Psoas muscle (tissue), 8 donors: Measurements from ENCODE around the gene SPOCK3. TPM values are rescaled to one million over a fixed set of nuclear protein-coding genes. Genes with fewer than 3 reads are reported as not detected.

Experiments used
- ATAC-seq, 4 donors: fragments of 200-7000 bp; cut with Tn5 transposase; one replicate each; pipeline ENCODE4 v1.9.1; 2020; ENCODE audit warnings: moderate library complexity in 3 of 4, mild to moderate bottlenecking in 2 of 4
- DNase-seq, 2 donors: peaks; one replicate each; pipeline ENCODE4 v3.0.0-alpha.2; 2020
- H3K27ac ChIP-seq: fragments of 200-600 bp; one replicate; pipeline ENCODE4 v1.8.0; 2022
- H3K27me3 ChIP-seq, 3 donors: fragments of 200-600 bp in 1 of 3; one replicate each; pipeline versions ENCODE4 v1.6.1 to v1.8.0; 2013 to 2022; ENCODE audit warnings: low read length in 2 of 3, mild to moderate bottlenecking in 2 of 3, moderate library complexity in 1 of 3; ENCODE audit not compliant: insufficient read depth in 3 of 3
- H3K36me3 ChIP-seq, 2 donors: fragments of 200-600 bp in 1 of 2; one replicate each; pipeline versions ENCODE4 v1.6.1 to v1.8.0; 2013 to 2022; ENCODE audit warnings: low read depth in 1 of 2, mild to moderate bottlenecking in 1 of 2, moderate library complexity in 1 of 2; ENCODE audit not compliant: insufficient read depth in 1 of 2
- H3K4me1 ChIP-seq: fragments of 200-600 bp; one replicate; pipeline ENCODE4 v1.8.0; 2022
- H3K4me3 ChIP-seq: fragments of 200-600 bp; one replicate; pipeline ENCODE4 v1.8.0; 2022; ENCODE audit warnings: mild to moderate bottlenecking
- H3K9me3 ChIP-seq: fragments of 200-600 bp; one replicate; pipeline ENCODE4 v1.8.0; 2022
- CTCF ChIP-seq: fragments of 200-600 bp; IDR thresholded peaks from one replicate; pipeline ENCODE4 v1.8.0; 2022; ENCODE audit warnings: antibody characterized with exemption
- WGBS, 3 donors: extraction: QIAGEN DNeasy Blood & Tissue Kit; methylation state at CpG; one replicate each; pipeline versions ENCODE4 v1.1.6 to v1.1.7; 2013; 5-methylcytosine and 5-hydroxymethylcytosine counted together
- intact Hi-C, 2 donors: fragments of 100-400 bp; cut with DNase I; formaldehyde crosslinking; loops; one replicate each; pipeline versions ENCODE4 v1.11.0 to v1.14.2; 2022
- polyA plus RNA-seq, 3 donors: library from polyadenylated mRNA; stranded (reverse); fragments of 200-250 nt; gene quantifications; one replicate each; pipeline ENCODE4 v1.2.3, GENCODE V29; 2013
- total RNA-seq, 4 donors: library from RNA; stranded (reverse); fragmentation: NEBNext Ultra II Directional in 2 of 4; extraction: Animal tissue kit (Norgen Biotek cat#: 25700) in 2 of 4; gene quantifications; one replicate each; pipeline versions ENCODE4 v1.2.1 to v1.2.4, GENCODE V29; 2021 to 2023
- donor health status: healthy with polysubstance abuse.
- donor health status: DM: no; HTN: no; CAD: no; lungs with moderate emphysema.
- donor health status: Bipolar disorder and iron deficiency.
- donor health status: healthy.
- donor health status: DM: yes; HTN: yes; CAD: no.
- donor health status: DM: no; HTN: no; CAD: no.
- donor health status: DM: no; HTN: no; CAD: no.
- donor health status: DM: yes; HTN: yes; CAD: no.

Gene SPOCK3
- total and polyA plus RNA-seq, 7 donors: 0.09 to 1.0 (median 0.11) TPM; not detected in 4

DNA sequence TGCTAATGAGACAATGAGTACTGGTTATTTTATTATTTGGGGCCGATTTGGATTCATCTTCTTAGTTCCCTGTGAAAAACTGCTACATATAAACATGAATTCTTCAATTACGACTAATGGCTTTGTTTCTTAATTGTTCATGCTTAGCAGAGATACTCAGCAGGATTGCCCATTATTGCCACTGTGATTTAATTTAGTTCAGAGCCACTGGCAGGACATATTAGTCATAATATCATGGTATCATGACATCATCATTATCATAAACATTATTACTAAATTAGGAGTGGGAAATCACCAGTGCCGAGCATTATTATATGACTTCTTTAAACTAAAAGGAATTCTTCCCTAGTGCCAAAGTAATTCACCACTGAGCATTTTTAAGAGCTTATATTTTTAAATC lies 201.4 kb downstream of the SPOCK3 start:
- DNase-seq (no peak), ATAC-seq (no peak)
- Histone ChIP-seq H3K27me3 (no peaks in the 10 kb centered on the region), H3K9me3 (no peaks in the 10 kb centered on the region), H3K4me3 (no peak overlapping the region), H3K36me3 (no peaks in the 10 kb centered on the region), H3K4me1 (no peaks in the 10 kb centered on the region), H3K27ac (no peak overlapping the region)
- WGBS, 3 donors: 87 to 88% (median 87%) methylated on average over 3 of the region's 3 CpGs
- TF ChIP-seq CTCF: no peak
- intact Hi-C loops: no loop called here

GRCh38 chr4:167031534-167032156 lies 202.6 kb downstream of the SPOCK3 start:
- 49 to 67% (median 62%) methylated on average over 3 of the region's 3 CpGs for WGBS, 3 donors
- H3K36me3 ChIP-seq: no peaks in the 10 kb centered on the region
- intact Hi-C loops: no loop called here
- ATAC-seq: no peak
- H3K4me3 ChIP-seq: no peak overlapping the region
- no peak for TF ChIP-seq CTCF
- H3K4me1 ChIP-seq: no peaks in the 10 kb centered on the region
- H3K9me3 ChIP-seq: no peaks in the 10 kb centered on the region
- H3K27ac ChIP-seq: no peak overlapping the region
- H3K27me3 ChIP-seq: no peaks in the 10 kb centered on the region
- no peak for DNase-seq

- intact Hi-C loops: loop anchor here (5.0 to 10.0 kb wide), 5 partner anchors 266 to 1126 kb away; no protein-coding TSS in a partner anchor
- H3K27me3 ChIP-seq: no peaks in the 10 kb centered on the region
- no peaks in the 10 kb centered on the region for H3K4me1 ChIP-seq
- no peaks in the 10 kb centered on the region for H3K9me3 ChIP-seq
- H3K27ac ChIP-seq: no peak overlapping the region
- no peak for TF ChIP-seq CTCF
- 79 to 81% (median 80%) methylated on average over 3 of the region's 3 CpGs for WGBS, 3 donors
- H3K4me3 ChIP-seq: no peak overlapping the region
- no peaks in the 10 kb centered on the region for H3K36me3 ChIP-seq
- DNase-seq: no peak
- no peak for ATAC-seq
Observed at GRCh38 chr4:167028976-167029375, 205.3 kb downstream of the SPOCK3 start.

DNA sequence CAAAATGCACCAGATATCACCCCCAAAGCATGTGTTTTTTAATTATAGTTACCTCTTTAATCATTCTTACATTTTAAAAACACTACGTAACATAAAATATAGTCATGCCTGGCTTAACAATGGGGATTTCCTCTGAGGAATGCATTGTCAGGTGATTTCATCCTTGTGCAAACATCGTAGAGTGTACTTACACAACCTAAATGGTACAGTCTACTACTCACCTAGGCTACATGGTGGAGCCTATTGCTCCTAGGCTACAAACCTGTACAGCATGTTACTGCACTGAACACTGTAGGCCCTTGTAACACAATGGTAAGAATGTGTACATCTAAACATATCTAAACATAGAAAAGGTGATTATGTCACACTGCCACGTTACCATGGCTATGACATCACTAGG lies 208.6 kb downstream of the SPOCK3 start:
- 72 to 82% (median 81%) methylated on average over 3 of the region's 3 CpGs for WGBS, 3 donors
- no peak for ATAC-seq
- H3K4me3 ChIP-seq: no peak overlapping the region
- intact Hi-C loops: loop anchor here (5.0 to 10.0 kb wide), 5 partner anchors 269 to 1129 kb away; no protein-coding TSS in a partner anchor
- no peak overlapping the region for H3K27ac ChIP-seq
- H3K9me3 ChIP-seq: no peaks in the 10 kb centered on the region
- DNase-seq: no peak
- no peak for TF ChIP-seq CTCF
- H3K36me3 ChIP-seq: no peaks in the 10 kb centered on the region
- H3K4me1 ChIP-seq: no peaks in the 10 kb centered on the region
- H3K27me3 ChIP-seq: no peaks in the 10 kb centered on the region
